ENCODE data around the gene ISG20L2. TPM values are rescaled to one million over a fixed set of nuclear protein-coding genes. Genes with fewer than 3 reads are reported as not detected.

The ISG20L2 gene
- total RNA-seq, 1 experiment from 2014 or later, result 41.7 TPM

DNA sequence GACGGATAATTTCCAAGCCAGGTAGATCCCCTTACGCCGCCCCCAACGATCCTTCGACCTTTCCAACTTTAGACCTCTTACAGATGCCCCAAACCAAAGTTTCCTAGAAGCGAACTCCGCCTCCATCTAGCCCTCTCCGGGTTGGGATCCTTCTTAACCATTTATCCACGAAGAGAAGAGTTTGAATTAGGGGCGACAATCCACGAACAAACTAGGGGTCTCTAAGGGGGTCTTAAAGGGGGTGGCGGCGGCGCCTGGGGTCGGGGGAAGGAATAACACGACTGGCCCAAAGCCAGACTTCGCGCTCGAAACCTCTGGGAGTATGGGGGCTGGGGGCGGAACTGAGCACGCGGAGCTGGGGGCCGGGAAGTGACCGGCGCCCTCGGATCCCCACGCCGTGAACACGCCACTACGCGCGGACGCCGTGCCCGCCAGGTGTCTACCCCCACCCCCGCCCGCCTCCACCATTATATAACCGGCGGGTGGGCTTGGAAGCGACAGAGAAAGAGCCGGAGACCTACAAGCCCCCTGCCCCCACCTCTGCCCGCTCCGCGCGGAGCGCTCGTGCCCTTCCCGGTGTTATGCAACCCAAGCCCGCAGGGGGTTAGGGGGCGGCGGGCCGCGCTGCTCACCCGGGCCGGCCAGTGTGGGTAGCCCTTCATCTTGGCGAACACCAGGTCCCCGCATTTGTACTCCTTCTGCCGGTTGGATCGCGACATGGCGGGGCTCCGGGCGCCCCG, 22.3 kb upstream of the ISG20L2 start (continued):
- TF ChIP-seq, protein P1, sequence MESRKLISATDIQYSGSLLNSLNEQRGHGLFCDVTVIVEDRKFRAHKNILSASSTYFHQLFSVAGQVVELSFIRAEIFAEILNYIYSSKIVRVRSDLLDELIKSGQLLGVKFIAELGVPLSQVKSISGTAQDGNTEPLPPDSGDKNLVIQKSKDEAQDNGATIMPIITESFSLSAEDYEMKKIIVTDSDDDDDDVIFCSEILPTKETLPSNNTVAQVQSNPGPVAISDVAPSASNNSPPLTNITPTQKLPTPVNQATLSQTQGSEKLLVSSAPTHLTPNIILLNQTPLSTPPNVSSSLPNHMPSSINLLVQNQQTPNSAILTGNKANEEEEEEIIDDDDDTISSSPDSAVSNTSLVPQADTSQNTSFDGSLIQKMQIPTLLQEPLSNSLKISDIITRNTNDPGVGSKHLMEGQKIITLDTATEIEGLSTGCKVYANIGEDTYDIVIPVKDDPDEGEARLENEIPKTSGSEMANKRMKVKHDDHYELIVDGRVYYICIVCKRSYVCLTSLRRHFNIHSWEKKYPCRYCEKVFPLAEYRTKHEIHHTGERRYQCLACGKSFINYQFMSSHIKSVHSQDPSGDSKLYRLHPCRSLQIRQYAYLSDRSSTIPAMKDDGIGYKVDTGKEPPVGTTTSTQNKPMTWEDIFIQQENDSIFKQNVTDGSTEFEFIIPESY (IDR thresholded peaks at IDR 0.05; ENCODE audit: extremely low read depth, insufficient replicate concordance, low read length), result no peak
- TF ChIP-seq, protein P2, sequence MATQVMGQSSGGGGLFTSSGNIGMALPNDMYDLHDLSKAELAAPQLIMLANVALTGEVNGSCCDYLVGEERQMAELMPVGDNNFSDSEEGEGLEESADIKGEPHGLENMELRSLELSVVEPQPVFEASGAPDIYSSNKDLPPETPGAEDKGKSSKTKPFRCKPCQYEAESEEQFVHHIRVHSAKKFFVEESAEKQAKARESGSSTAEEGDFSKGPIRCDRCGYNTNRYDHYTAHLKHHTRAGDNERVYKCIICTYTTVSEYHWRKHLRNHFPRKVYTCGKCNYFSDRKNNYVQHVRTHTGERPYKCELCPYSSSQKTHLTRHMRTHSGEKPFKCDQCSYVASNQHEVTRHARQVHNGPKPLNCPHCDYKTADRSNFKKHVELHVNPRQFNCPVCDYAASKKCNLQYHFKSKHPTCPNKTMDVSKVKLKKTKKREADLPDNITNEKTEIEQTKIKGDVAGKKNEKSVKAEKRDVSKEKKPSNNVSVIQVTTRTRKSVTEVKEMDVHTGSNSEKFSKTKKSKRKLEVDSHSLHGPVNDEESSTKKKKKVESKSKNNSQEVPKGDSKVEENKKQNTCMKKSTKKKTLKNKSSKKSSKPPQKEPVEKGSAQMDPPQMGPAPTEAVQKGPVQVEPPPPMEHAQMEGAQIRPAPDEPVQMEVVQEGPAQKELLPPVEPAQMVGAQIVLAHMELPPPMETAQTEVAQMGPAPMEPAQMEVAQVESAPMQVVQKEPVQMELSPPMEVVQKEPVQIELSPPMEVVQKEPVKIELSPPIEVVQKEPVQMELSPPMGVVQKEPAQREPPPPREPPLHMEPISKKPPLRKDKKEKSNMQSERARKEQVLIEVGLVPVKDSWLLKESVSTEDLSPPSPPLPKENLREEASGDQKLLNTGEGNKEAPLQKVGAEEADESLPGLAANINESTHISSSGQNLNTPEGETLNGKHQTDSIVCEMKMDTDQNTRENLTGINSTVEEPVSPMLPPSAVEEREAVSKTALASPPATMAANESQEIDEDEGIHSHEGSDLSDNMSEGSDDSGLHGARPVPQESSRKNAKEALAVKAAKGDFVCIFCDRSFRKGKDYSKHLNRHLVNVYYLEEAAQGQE (IDR thresholded peaks at IDR 0.05; ENCODE audit: low read depth), result no peak
- TF ChIP-seq SRF (IDR thresholded peaks at IDR 0.05; ENCODE audit: low read depth), result no peak

DNA sequence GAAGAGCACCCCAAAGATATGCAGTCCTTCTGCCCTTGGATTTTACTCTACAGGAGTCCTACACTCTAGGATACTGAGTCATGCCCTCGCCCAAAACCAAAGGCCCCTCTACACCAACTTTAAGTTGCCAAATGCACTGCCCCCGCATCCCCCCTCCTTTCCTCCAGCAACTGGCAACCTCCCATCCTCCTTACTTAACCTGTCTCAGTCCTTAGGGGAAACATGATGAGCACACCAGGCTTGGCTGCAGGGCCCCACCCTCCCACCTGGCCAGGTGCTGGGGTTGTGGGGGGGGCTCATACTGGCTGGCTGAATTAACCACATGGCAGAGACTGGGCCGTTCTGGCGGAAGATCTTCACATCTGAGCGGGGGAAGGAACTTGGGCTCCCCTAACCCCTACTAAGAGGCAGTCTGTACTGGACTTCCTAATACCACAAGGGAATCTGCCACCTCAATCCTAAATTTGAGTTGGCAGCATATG, 21.7 kb upstream of the ISG20L2 start:
- DNase-seq (ENCODE audit: low read depth, low spot score), result no peak
- H3K9me3 ChIP-seq (ENCODE audit: control insufficient read depth in 1 of 2, insufficient read depth in 1 of 2, low read depth in 1 of 2, low read length in 2 of 2), result no peaks in the 10 kb centered on the region
- peak; percentile 53; the same call in 1 of the 2 replicates for TF ChIP-seq POLR2AphosphoS5 (IDR thresholded peaks at IDR 0.05; ENCODE audit: low read depth, low read length)
- TF ChIP-seq POLR2A (IDR thresholded peaks at IDR 0.05; ENCODE audit: borderline replicate concordance, extremely low read depth, insufficient read depth, insufficient read length), result no peak
- ChIA-PET RAD21 (ENCODE audit: low non-redundant PET in 1 of 2, low total read pairs in 2 of 2, uncharacterized antibody in 2 of 2, unreplicated experiment in 2 of 2) (no interaction called here), POLR2A (interaction anchor here (0.7 to 1.1 kb wide), 2 partner anchors 9 to 17 kb away, joined by 3 read pairs; partner anchors contain the start of genes MRPL24 and PRCC), CTCF (interaction anchor here (1.1 to 1.2 kb wide), 2 partner anchors 22 to 23 kb away, joined by 3 read pairs; partner anchors contain the start of genes ISG20L2 and METTL25B)
- H3K4me2 ChIP-seq (ENCODE audit: low read length), result peak overlapping the region; percentile 97
- no peaks in the 10 kb centered on the region for H3K27me3 ChIP-seq (ENCODE audit: insufficient read depth, low read length)
- H3K4me1 ChIP-seq (ENCODE audit: control insufficient read depth in 1 of 2, insufficient read depth in 2 of 2, low read length in 2 of 2), result peaks cover 29 to 61% of the 10 kb centered on the region in 2 experiments
- no peak overlapping the region for H2AFZ ChIP-seq (ENCODE audit: low read depth, low read length, poor library complexity, severe bottlenecking)
- intact Hi-C loops (cut with micrococcal nuclease), result no loop called here
- H3K79me2 ChIP-seq (ENCODE audit: insufficient read depth, low read length), result peaks cover 79% of the 10 kb centered on the region
- H3K36me3 ChIP-seq (ENCODE audit: control insufficient read depth in 1 of 2, insufficient read depth in 2 of 2, low read length in 2 of 2), result peaks cover 0 to 5% of the 10 kb centered on the region in 2 experiments; a peak in 1 of 4 replicates
- H3K9me2 ChIP-seq (ENCODE audit: insufficient read depth), result no peaks in the 10 kb centered on the region
- no TSS peak for BruUV-seq (replicated peaks)
- H3K4me3 ChIP-seq (replicated peaks in 1 of 2; ENCODE audit: low read depth in 1 of 2, low read length in 2 of 2), result peak overlapping the region; percentile 67 to 97
- 0 out of 2 replicates have a peak, but pooled peaks have one; percentile 7 for ATAC-seq
- H4K20me1 ChIP-seq (ENCODE audit: insufficient read depth), result no peaks in the 10 kb centered on the region
- peak overlapping the region; percentile 94 for H3K9ac ChIP-seq (ENCODE audit: low read length)
- H3K27ac ChIP-seq (ENCODE audit: low read depth, low read length), result peak overlapping the region; percentile 99

Data from HCT116 (cell line).